T-cell (primary cell): Measurements from ENCODE around the gene FBRSL1. TPM values are rescaled to one million over a fixed set of nuclear protein-coding genes. Genes with fewer than 3 reads are reported as not detected.

ENCODE experiments used
- ATAC-seq, 4 experiments: fragments of 200-7000 bp in 3 of 4; fragments of 150-1000 bp in 1 of 4; cut with Tn5 transposase; replicated peaks in 1 of 4; 1 replicate in 3 of 4; 2 replicates in 1 of 4; pipeline ENCODE4 v1.10.0; 2021; ENCODE audit warnings: moderate library complexity in 3 of 4, mild to moderate bottlenecking in 2 of 4, moderate number of reproducible peaks in 1 of 4
- CTCF ChIA-PET, 2 donors: fragments of 300-600 bp; sonication (Branson Sonifier 250); formaldehyde crosslinking; loops; one replicate each; lab custom pipeline; 2022; ENCODE audit warnings: antibody characterized with exemption in 2 of 2; lab: Charles Lee
- POLR2A ChIA-PET, 2 donors: fragments of 300-600 bp; sonication (Branson Sonifier 250); formaldehyde crosslinking; loops; one replicate each; lab custom pipeline; 2022; ENCODE audit warnings: antibody characterized with exemption in 2 of 2; lab: Charles Lee
- DNase-seq, 35 experiments: peaks; one replicate each; pipeline versions ENCODE4 v3.0.0 to v3.0.0-alpha.2; 2013 to 2023
- H3K27ac ChIP-seq: one replicate; pipeline ENCODE4 v1.5.1; 2013; ENCODE audit warnings: low read length
- H3K27me3 ChIP-seq, 2 experiments: replicated peaks in 1 of 2; 1 replicate in 1 of 2; 2 replicates in 1 of 2; pipeline versions ENCODE4 v1.6.1 to v1.7.0; 2013; ENCODE audit warnings: low read length in 1 of 2, mixed read lengths in 1 of 2; ENCODE audit not compliant: control insufficient read depth in 2 of 2, insufficient read depth in 2 of 2; ENCODE audit errors: extremely low read depth in 1 of 2
- H3K36me3 ChIP-seq, 2 donors: 1 replicate in 1 of 2; 2 replicates in 1 of 2; pipeline versions ENCODE4 v1.6.1 to v1.7.0; 2013; ENCODE audit warnings: low read length in 1 of 2; ENCODE audit not compliant: control insufficient read depth in 2 of 2, insufficient read depth in 1 of 2; ENCODE audit errors: extremely low read depth in 1 of 2
- H3K4me1 ChIP-seq, 2 experiments: 1 replicate in 1 of 2; 2 replicates in 1 of 2; pipeline versions ENCODE4 v1.6.1 to v1.7.0; 2013; ENCODE audit warnings: low read length in 2 of 2, mixed read lengths in 1 of 2; ENCODE audit not compliant: insufficient read depth in 2 of 2, control insufficient read depth in 1 of 2; ENCODE audit errors: extremely low read depth in 1 of 2
- H3K4me3 ChIP-seq, 2 donors: 1 replicate in 1 of 2; 2 replicates in 1 of 2; pipeline versions ENCODE4 v1.5.1 to v1.7.0; 2013; ENCODE audit warnings: mild to moderate bottlenecking in 2 of 2, low read length in 1 of 2, moderate library complexity in 1 of 2; ENCODE audit not compliant: control insufficient read depth in 1 of 2; ENCODE audit errors: extremely low read depth in 1 of 2
- H3K9me3 ChIP-seq: 2 replicates; pipeline ENCODE4 v1.7.0; 2013
- H3K27ac Mint-ChIP-seq, 2 donors: one replicate each; pipeline ENCODE4 v1.8.0; 2020 to 2021; ENCODE audit warnings: mild to moderate bottlenecking in 2 of 2, mixed read lengths in 2 of 2
- H3K27me3 Mint-ChIP-seq, 2 donors: one replicate each; pipeline ENCODE4 v1.8.0; 2021 to 2022; ENCODE audit warnings: mixed read lengths in 2 of 2
- H3K36me3 Mint-ChIP-seq: one replicate; pipeline ENCODE4 v1.8.0; 2021; ENCODE audit warnings: mixed read lengths
- H3K4me1 Mint-ChIP-seq, 3 donors: one replicate each; pipeline ENCODE4 v1.8.0; 2020 to 2022; ENCODE audit warnings: mixed read lengths in 3 of 3, mild to moderate bottlenecking in 1 of 3
- H3K4me3 Mint-ChIP-seq, 3 donors: one replicate each; pipeline ENCODE4 v1.8.0; 2020 to 2022; ENCODE audit warnings: mild to moderate bottlenecking in 3 of 3, mixed read lengths in 3 of 3, moderate library complexity in 3 of 3
- H3K9me3 Mint-ChIP-seq, 3 donors: one replicate each; pipeline ENCODE4 v1.8.0; 2020 to 2022; ENCODE audit warnings: mixed read lengths in 3 of 3
- WGBS: methylation state at CpG from one replicate; pipeline ENCODE4 v1.1.5; 2013; ENCODE audit warnings: missing lambda C conversion rate; ENCODE audit not compliant: insufficient coverage; 5-methylcytosine and 5-hydroxymethylcytosine counted together
- total RNA-seq, 35 experiments: library from RNA in 6 of 35; stranded (reverse) in 6 of 35; fragments of 120-200 nt in 1 of 35; gene quantifications; one replicate each; pipeline versions ENCODE4 v1.2.1 to v1.2.4 and lab custom pipeline; 2013 to 2026

Gene FBRSL1
- total RNA-seq, 5 donors from 2014 or later (not counting 1 experiment from before 2014, with no cell fraction given): 82.1 to 114 (median 99.3) TPM

DNA sequence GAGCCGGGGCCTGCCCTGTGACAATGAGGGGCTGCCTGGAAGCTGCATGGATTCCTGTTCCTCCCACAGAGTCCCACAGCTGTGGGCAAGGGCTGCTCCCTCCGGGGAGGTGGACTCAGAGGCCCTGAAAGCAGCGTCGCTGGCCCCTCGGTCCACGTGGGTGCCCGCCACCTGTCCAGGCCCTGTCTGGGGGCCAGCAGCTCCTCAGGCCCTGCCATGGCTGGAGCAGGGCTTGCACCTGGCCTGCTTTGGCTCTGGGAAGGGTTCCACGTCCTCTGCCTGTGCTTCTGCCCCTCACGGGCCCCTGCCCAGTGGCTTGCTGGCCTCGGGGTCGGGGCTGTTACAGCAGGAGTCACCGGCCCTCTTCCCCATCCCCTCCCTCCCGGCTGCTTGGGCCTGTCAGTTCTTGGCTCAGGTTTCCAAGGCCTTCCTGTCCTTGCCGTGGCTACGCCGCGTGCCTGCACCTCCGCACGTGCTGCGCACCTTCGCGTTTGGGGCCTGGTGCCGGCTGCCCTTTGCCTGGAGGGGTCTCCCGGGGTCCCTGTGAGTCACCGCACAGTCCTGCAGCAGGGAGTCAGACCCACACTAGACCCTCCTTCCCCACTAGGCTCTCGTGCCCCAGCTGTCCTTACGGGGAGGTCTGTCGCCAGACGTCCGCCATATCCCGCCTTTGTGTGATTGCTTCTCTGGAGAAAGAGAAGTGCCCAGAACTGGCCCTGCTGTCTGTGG is 5.8 kb downstream of the FBRSL1 start:
- Histone ChIP-seq H3K27me3 (peaks cover 0 to 2% of the 10 kb centered on the region in 2 experiments), H3K27ac (no peak overlapping the region), H3K4me1 (peaks cover 13 to 99% of the 10 kb centered on the region in 2 experiments), H3K4me3 (no peak overlapping the region), H3K9me3 (no peaks in the 10 kb centered on the region), H3K36me3 (peaks cover 8 to 11% of the 10 kb centered on the region in 2 donors)
- Mint-ChIP-seq H3K27ac (peak overlapping the region; percentile 34 to 49), H3K27me3 (no peaks in the 10 kb centered on the region), H3K4me3 (peak overlapping the region in 2 of 3 donors; percentile 6 to 23), H3K36me3 (peaks cover 3% of the 10 kb centered on the region), H3K9me3 (no peaks in the 10 kb centered on the region), H3K4me1 (peaks cover 58 to 81% (median 79%) of the 10 kb centered on the region in 3 donors)
- DNase-seq (no peak), ATAC-seq (no peak)
- ChIA-PET POLR2A (no interaction called here), CTCF (no interaction called here)
- 84% methylated on average over 27 of the region's 31 CpGs for WGBS

DNA sequence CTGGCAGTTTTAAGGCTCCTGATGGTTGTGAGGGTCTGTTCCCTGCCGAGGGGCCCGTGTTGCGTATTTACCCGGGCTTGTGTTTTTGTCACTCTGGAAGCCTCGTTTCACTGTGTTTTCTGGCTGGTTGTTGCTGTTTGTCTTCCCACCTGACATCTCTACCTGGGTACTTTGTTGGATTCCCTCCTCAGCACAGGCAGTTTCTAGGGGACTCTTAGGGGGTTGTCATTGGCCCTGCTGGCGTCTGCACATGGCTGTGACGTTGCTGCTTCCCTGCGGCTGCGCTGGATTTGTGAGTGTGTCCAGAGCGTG is 6.4 kb downstream of the FBRSL1 start:
- H3K4me1 ChIP-seq: peaks cover 9 to 99% of the 10 kb centered on the region in 2 experiments

DNA sequence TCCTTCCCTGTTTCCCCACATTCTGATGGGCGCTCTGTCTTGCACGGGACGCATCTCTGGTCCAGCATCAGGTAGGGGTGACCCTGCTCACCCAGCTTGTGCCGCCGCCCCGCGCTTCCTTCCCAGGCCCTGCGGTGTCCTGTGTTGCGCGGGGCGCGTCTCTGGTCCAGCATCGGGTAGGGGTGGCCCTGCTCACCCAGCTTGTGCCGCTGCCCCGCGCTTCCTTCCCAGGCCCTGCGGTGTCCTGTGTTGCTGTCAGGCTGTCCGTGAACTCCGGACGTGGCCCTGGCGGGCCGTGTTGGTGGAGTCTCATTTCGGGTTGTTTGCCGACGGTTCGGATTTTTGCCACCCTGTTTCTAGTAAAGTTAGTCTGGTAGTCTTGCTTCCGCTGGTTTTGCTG is 6.8 kb downstream of the FBRSL1 start:
- ChIA-PET POLR2A (interaction anchor here in 1 of 2 donors (0.7 kb wide), 1 partner anchor 68 kb away, joined by 3 read pairs; no protein-coding TSS in a partner anchor), CTCF (no interaction called here)
- Mint-ChIP-seq H3K4me3 (peak overlapping the region in 1 of 3 donors; percentile 47), H3K36me3 (peaks cover 3% of the 10 kb centered on the region), H3K4me1 (peaks cover 54 to 77% (median 74%) of the 10 kb centered on the region in 3 donors), H3K27ac (peak overlapping the region in 1 of 2 donors; percentile 28), H3K27me3 (no peaks in the 10 kb centered on the region), H3K9me3 (no peaks in the 10 kb centered on the region)
- Histone ChIP-seq H3K27ac (no peak overlapping the region), H3K36me3 (peaks cover 8 to 11% of the 10 kb centered on the region in 2 donors), H3K27me3 (no peaks in the 10 kb centered on the region), H3K4me1 (peaks cover 5 to 99% of the 10 kb centered on the region in 2 experiments), H3K4me3 (no peak overlapping the region), H3K9me3 (no peaks in the 10 kb centered on the region)
- ATAC-seq: no peak
- 93% methylated on average over 20 of the region's 27 CpGs for WGBS
- no peak for DNase-seq

More for the DNA sequence above, 6.4 kb downstream of the FBRSL1 start:
- no CpG with 5 or more reads among the region's 10 CpGs for WGBS
- no peaks in the 10 kb centered on the region for H3K9me3 ChIP-seq
- ChIA-PET POLR2A (interaction anchor here in 1 of 2 donors (0.7 kb wide), 1 partner anchor 67 kb away, joined by 3 read pairs; no protein-coding TSS in a partner anchor), CTCF (no interaction called here)
- Mint-ChIP-seq H3K36me3 (peaks cover 3% of the 10 kb centered on the region), H3K9me3 (no peaks in the 10 kb centered on the region), H3K27ac (peak overlapping the region in 1 of 2 donors; percentile 49), H3K27me3 (no peaks in the 10 kb centered on the region), H3K4me1 (peaks cover 56 to 81% (median 77%) of the 10 kb centered on the region in 3 donors), H3K4me3 (peak overlapping the region in 2 of 3 donors; percentile 6 to 23)
- H3K27ac ChIP-seq: no peak overlapping the region
- ATAC-seq: no peak
- H3K27me3 ChIP-seq: peaks cover 0 to 2% of the 10 kb centered on the region in 2 experiments
- H3K4me3 ChIP-seq: no peak overlapping the region
- no peak for DNase-seq
- H3K36me3 ChIP-seq: peaks cover 8 to 11% of the 10 kb centered on the region in 2 donors

DNA sequence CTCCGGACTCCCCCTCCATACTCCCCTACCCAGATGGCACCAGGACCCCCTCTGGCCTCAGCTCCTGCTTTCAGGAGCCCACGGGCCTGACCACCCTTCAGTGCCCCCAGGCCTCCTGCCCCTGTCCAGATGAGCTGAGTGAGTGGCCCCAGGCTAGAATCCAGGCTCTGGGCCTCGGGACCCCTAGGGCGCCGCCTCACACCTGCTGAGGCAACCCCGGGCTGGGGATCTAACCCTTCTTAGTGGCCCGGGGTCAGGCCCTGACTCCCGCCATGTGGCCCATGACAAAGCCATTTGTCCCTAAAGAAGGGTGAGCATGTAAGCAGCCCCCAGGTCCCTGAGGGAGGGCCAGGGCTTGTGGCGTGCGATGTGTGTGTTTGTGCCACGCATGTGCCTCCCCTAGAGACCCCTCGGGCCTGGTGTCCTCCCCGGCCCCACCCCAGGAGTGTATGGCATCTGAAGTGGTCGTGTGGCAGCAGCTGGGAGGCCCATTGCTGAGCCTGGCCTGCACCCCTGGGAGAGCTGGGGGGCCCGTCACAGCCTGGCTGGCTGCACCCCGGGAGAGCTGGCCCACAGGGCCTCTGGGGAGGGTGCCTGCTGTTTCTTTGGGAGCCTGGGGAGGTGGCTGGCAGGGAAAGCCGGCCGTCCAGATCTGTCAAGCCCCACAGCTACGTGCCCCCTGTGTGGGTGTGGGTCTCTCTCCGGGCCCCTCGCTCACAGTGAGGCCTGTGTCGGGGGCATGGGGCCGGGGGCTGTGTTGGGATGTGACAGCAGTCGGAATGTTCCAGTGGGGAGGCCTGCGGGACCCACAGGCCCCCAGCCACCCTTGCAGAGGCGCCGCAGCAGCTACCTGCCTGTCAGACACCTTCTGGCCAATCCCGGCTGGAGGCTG is 7.8 kb downstream of the FBRSL1 start:
- no peaks in the 10 kb centered on the region for H3K27me3 ChIP-seq
- H3K4me1 Mint-ChIP-seq: peaks cover 51 to 74% (median 72%) of the 10 kb centered on the region in 3 donors
- POLR2A ChIA-PET: no interaction called here
- DNase-seq (no peak), ATAC-seq (no peak)
- no peaks in the 10 kb centered on the region for H3K36me3 Mint-ChIP-seq
- WGBS: 84% methylated on average over 20 of the region's 28 CpGs
- peaks cover 0 to 98% of the 10 kb centered on the region in 2 experiments for H3K4me1 ChIP-seq
- no peak overlapping the region for H3K27ac ChIP-seq
- H3K27ac Mint-ChIP-seq: peak overlapping the region in 1 of 2 donors; percentile 11
- no peak overlapping the region for H3K4me3 ChIP-seq
- no peaks in the 10 kb centered on the region for H3K27me3 Mint-ChIP-seq
- CTCF ChIA-PET: no interaction called here
- H3K36me3 ChIP-seq: peaks cover 8 to 11% of the 10 kb centered on the region in 2 donors
- H3K4me3 Mint-ChIP-seq: peak overlapping the region in 1 of 3 donors; percentile 47
- no peaks in the 10 kb centered on the region for H3K9me3 Mint-ChIP-seq
- H3K9me3 ChIP-seq: no peaks in the 10 kb centered on the region

DNA sequence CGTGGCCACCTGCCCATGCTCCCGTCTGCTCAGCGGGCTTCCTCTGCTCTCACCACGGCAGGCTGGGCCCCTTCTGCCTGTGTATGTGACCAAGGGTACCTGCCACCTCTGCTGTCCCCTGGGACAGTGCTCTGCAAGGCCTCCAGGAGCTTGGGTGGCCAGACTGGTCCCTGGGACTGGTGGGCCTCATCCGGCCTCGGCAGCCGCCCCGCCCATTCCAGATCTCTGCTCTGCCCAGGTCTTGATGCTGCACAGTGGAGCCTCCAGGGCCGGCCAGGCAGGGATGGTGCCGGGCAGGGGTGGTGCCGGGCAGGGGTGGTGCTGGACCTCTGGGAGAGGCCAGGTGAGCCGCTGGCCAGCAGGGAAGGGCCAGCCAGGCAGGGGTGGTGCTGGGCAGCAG is 9.0 kb downstream of the FBRSL1 start:
- H3K9me3 ChIP-seq: no peaks in the 10 kb centered on the region
- peaks cover 51 to 73% (median 71%) of the 10 kb centered on the region in 3 donors for H3K4me1 Mint-ChIP-seq
- H3K27me3 Mint-ChIP-seq: no peaks in the 10 kb centered on the region
- no peaks in the 10 kb centered on the region for H3K27me3 ChIP-seq
- H3K36me3 ChIP-seq: peaks cover 0 to 4% of the 10 kb centered on the region in 2 donors
- no peak overlapping the region for H3K4me3 Mint-ChIP-seq
- 91% methylated on average over 11 of the region's 12 CpGs for WGBS
- H3K27ac Mint-ChIP-seq: no peak overlapping the region
- H3K4me1 ChIP-seq: peaks cover 0 to 98% of the 10 kb centered on the region in 2 experiments
- ChIA-PET POLR2A (no interaction called here), CTCF (no interaction called here)
- H3K4me3 ChIP-seq: no peak overlapping the region
- H3K36me3 Mint-ChIP-seq: no peaks in the 10 kb centered on the region
- no peaks in the 10 kb centered on the region for H3K9me3 Mint-ChIP-seq
- DNase-seq (no peak), ATAC-seq (no peak)
- no peak overlapping the region for H3K27ac ChIP-seq

DNA sequence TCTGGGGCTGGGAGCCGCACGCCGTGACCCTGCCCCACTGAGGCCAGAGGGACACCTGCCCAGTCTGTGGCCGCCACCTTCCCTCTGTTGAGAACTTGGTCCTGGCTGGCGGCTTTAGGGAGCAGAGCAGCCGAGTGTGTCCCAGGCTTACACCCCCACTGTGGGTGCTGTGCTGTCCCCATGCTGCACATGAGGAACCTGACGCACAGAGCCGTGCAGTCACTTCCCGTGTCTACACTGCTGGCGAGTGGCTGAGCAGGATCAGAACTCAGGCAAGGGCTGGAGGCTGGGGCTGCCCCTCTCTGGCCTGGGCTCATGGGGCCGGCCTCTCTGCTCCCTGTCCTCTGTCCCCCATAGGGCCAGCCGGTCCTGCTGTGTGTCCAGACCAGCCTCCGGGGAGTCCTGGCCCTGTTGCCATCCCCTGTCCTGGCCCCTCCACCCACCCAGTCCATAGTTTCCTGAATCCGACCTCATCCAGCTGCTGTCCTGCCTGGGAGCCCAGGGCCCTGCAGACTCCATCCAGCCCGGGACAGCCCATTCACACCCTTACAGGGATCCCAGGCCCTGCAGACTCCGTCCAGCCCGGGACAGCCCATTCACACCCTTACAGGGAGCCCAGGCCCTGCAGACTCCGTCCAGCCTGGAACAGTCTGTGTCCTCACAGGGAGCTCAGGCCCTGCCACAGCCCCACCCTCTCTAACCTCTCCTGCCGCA is 10.3 kb downstream of the FBRSL1 start:
- ChIA-PET CTCF (no interaction called here), POLR2A (no interaction called here)
- Mint-ChIP-seq H3K4me3 (peak overlapping the region in 1 of 3 donors; percentile 43), H3K36me3 (no peaks in the 10 kb centered on the region), H3K27ac (no peak overlapping the region), H3K27me3 (no peaks in the 10 kb centered on the region), H3K4me1 (peaks cover 50 to 70% (median 68%) of the 10 kb centered on the region in 3 donors), H3K9me3 (no peaks in the 10 kb centered on the region)
- ATAC-seq (no peak), DNase-seq (no peak)
- Histone ChIP-seq H3K27me3 (no peaks in the 10 kb centered on the region), H3K27ac (no peak overlapping the region), H3K4me1 (peaks cover 0 to 98% of the 10 kb centered on the region in 2 experiments), H3K4me3 (no peak overlapping the region), H3K36me3 (no peaks in the 10 kb centered on the region), H3K9me3 (no peaks in the 10 kb centered on the region)
- WGBS: 88% methylated on average over 18 of the region's 19 CpGs
